Spleen (tissue), 11 donors: ENCODE measurements around the gene ZNF789. TPM values are rescaled to one million over a fixed set of nuclear protein-coding genes. Genes with fewer than 3 reads are reported as not detected.

Experiments
- DNase-seq: peaks from one replicate; pipeline ENCODE4 v3.0.0-alpha.2; 2020
- H3K27ac ChIP-seq, 8 donors: fragments of 200-600 bp; sonication (generic) in 7 of 8; 1 replicate in 4 of 8; 2 replicates in 4 of 8; pipeline versions ENCODE4 v1.5.0 to v1.8.0; 2016 to 2021; ENCODE audit warnings: inconsistent platforms in 4 of 8, mild to moderate bottlenecking in 4 of 8, moderate library complexity in 1 of 8
- H3K27me3 ChIP-seq, 7 donors: fragments of 200-600 bp; sonication (generic) in 6 of 7; replicated peaks in 1 of 7; 1 replicate in 4 of 7; 2 replicates in 3 of 7; pipeline versions ENCODE4 v1.5.0 to v1.8.0; 2016 to 2021; ENCODE audit warnings: inconsistent platforms in 3 of 7, mild to moderate bottlenecking in 1 of 7
- H3K36me3 ChIP-seq, 6 donors: fragments of 200-600 bp; sonication (generic) in 5 of 6; 1 replicate in 4 of 6; 2 replicates in 2 of 6; pipeline versions ENCODE4 v1.5.0 to v1.8.0; 2016 to 2021; ENCODE audit warnings: inconsistent platforms in 2 of 6
- H3K4me1 ChIP-seq, 6 donors: fragments of 200-600 bp; sonication (generic) in 5 of 6; 1 replicate in 3 of 6; 2 replicates in 3 of 6; pipeline versions ENCODE4 v1.5.0 to v1.8.0; 2016 to 2021; ENCODE audit warnings: inconsistent platforms in 3 of 6
- H3K4me3 ChIP-seq, 8 donors: fragments of 200-600 bp; sonication (generic) in 7 of 8; 1 replicate in 4 of 8; 2 replicates in 4 of 8; pipeline versions ENCODE4 v1.5.0 to v1.8.0; 2016 to 2021; ENCODE audit warnings: inconsistent platforms in 4 of 8, mild to moderate bottlenecking in 4 of 8, moderate library complexity in 2 of 8
- H3K9me3 ChIP-seq, 8 donors: fragments of 200-600 bp; sonication (generic) in 7 of 8; 1 replicate in 4 of 8; 2 replicates in 4 of 8; pipeline versions ENCODE4 v1.5.0 to v1.8.0; 2016 to 2021; ENCODE audit warnings: inconsistent platforms in 4 of 8
- CTCF ChIP-seq, 11 experiments: fragments of 200-600 bp in 7 of 11; fragments of 450-650 bp in 4 of 11; sonication (generic) in 4 of 11; IDR thresholded peaks in 8 of 11; conservative IDR thresholded peaks in 3 of 11; 1 replicate in 7 of 11; 2 replicates in 4 of 11; pipeline versions ENCODE4 v1.4.0 to v1.8.0; 2016 to 2021; ENCODE audit warnings: antibody characterized with exemption in 11 of 11, inconsistent platforms in 4 of 11, mild to moderate bottlenecking in 1 of 11
- POLR2A ChIP-seq, 3 donors: fragments of 450-650 bp; IDR thresholded peaks; one replicate each; pipeline ENCODE4 v1.5.1; 2017; ENCODE audit warnings: antibody characterized with exemption in 3 of 3, mild to moderate bottlenecking in 1 of 3
- POLR2AphosphoS5 ChIP-seq, 3 donors: sonication (generic); formaldehyde crosslinking; IDR thresholded peaks; one replicate each; pipeline ENCODE4 v1.5.1; 2017; ENCODE audit warnings: antibody characterized with exemption in 3 of 3
- WGBS, 5 donors: extraction: QIAGEN DNeasy Blood & Tissue Kit in 3 of 5; methylation state at CpG; one replicate each; pipeline versions ENCODE4 v1.1.5 to v1.1.7; 2013 to 2018; 5-methylcytosine and 5-hydroxymethylcytosine counted together
- intact Hi-C: fragments of 100-400 bp; cut with DNase I; formaldehyde crosslinking; loops from one replicate; pipeline ENCODE4 v1.15.0; 2023; ENCODE audit warnings: low total_unique reads
- polyA plus RNA-seq, 3 donors: library from polyadenylated mRNA; stranded (reverse); fragments of 200-250 nt; gene quantifications; one replicate each; pipeline ENCODE4 v1.2.1, GENCODE V29; 2013
- total RNA-seq, 7 donors: library from RNA; depleted of rRNA in 3 of 7; stranded (reverse); fragments of >200 nt in 3 of 7; fragmentation: NEBNext Ultra II Directional in 4 of 7; extraction: Animal tissue kit (Norgen Biotek cat#: 25700) in 4 of 7; gene quantifications; one replicate each; pipeline versions ENCODE4 v1.1.0 to v1.2.1, GENCODE V29; 2016 to 2021
- donor health status: healthy with polysubstance abuse.
- donor health status: DM: no; HTN: no; CAD: no; lungs with moderate emphysema.
- donor health status: DM: no; HTN: no; CAD: no.
- donor health status: Bipolar disorder and iron deficiency.
- donor health status: healthy.
- donor health status: DM: no; HTN: no; CAD: no.
- donor health status: DM: yes; HTN: yes; CAD: no.

Gene ZNF789
- total and polyA plus RNA-seq, 10 donors, result 8.9 to 22.5 (median 13.6) TPM

DNA sequence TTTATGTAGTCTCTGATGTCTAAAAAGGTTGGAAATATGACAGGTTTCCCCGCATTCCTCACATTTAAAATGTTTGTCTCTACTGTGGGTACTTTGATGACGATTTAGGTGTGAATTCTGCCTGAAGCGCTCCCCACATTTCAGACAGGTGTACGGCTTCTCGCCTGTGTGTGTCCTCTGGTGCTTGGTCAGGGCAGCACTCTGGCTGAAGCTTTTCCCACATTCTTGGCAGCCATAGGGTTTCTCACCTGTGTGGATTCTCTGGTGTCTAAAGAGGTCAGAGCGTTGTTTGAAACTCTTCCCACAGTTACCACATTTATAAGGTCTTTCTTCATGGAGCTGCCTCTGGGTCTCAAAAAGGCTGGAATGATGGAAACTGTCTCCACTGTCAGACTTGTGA, 21.1 kb downstream of the ZNF789 start:
- H3K36me3 ChIP-seq, result peaks cover 12 to 98% (median 68%) of the 10 kb centered on the region in 6 donors
- no peaks in the 10 kb centered on the region for H3K27me3 ChIP-seq
- H3K4me3 ChIP-seq, result peak overlapping the region in 1 of 8 donors; percentile 13
- DNase-seq, result no peak
- no peak for TF ChIP-seq POLR2A (IDR thresholded peaks at IDR 0.05)
- TF ChIP-seq POLR2AphosphoS5 (IDR thresholded peaks at IDR 0.05), result no peak
- TF ChIP-seq CTCF (IDR thresholded peaks at IDR 0.05 in 8 of 11, conservative IDR thresholded peaks at IDR 0.05 in 3 of 11), result no peak
- intact Hi-C loops, result no loop called here
- peaks cover 7 to 33% (median 30%) of the 10 kb centered on the region in 8 donors for H3K9me3 ChIP-seq
- no peak overlapping the region for H3K27ac ChIP-seq
- H3K4me1 ChIP-seq, result peaks cover 17 to 34% (median 26%) of the 10 kb centered on the region in 6 donors
- 97 to 100% (median 99%) methylated on average over 6 of the region's 6 CpGs for WGBS, 5 donors

DNA sequence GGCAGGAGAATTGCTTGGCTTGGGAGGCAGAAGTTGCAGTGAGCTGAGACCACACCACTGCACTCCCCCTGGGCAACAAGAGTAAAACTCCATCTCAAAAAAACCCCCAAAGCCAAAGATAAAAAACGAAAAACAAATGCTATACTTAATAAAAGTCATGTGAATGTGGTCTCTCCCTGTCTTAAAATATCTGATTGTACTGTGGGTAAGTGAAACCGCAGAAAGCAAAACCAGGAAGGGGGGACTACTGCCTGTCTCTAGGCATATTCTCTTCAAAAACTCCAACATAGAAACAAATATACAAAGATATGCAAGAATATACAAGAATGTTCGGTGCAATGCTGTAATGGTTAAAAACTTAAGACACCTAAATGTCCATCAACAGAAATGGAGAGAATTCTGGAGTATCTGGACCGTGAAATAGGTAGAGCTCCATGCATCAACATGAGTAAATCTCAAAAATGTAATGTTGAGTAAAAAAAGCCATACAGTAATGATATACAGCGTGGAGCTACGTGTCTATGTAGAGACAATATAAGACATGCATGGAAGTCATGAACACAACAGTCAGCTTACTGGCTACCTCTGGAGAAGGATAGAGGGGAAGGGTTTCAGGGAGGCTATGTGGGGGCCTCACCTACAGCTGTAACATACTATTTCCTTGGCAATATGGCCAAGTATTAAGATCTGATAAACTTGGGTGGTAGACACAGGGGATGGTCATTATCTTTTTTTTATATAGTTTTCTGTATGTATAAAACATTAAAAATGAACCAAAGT, 25.3 kb downstream of the ZNF789 start:
- H3K9me3 ChIP-seq, result peaks cover 7 to 28% (median 26%) of the 10 kb centered on the region in 8 donors
- intact Hi-C loops, result no loop called here
- no peaks in the 10 kb centered on the region for H3K27me3 ChIP-seq
- peak overlapping the region in 5 of 8 donors; percentile 96 to 99 (median 98) for H3K27ac ChIP-seq
- peak overlapping the region; percentile 85 to 99 (median 97) for H3K4me3 ChIP-seq
- no peak for TF ChIP-seq CTCF (IDR thresholded peaks at IDR 0.05 in 8 of 11, conservative IDR thresholded peaks at IDR 0.05 in 3 of 11)
- no peak for TF ChIP-seq POLR2AphosphoS5 (IDR thresholded peaks at IDR 0.05)
- no peak for TF ChIP-seq POLR2A (IDR thresholded peaks at IDR 0.05)
- H3K4me1 ChIP-seq, result peaks cover 22 to 54% (median 39%) of the 10 kb centered on the region in 6 donors
- WGBS, 5 donors, result 55 to 72% (median 64%) methylated on average over 6 of the region's 6 CpGs
- H3K36me3 ChIP-seq, result peaks cover 12 to 58% (median 48%) of the 10 kb centered on the region in 6 donors
- no peak for DNase-seq

- no peak for TF ChIP-seq POLR2A (IDR thresholded peaks at IDR 0.05)
- TF ChIP-seq POLR2AphosphoS5 (IDR thresholded peaks at IDR 0.05), result no peak
- TF ChIP-seq CTCF (IDR thresholded peaks at IDR 0.05 in 8 of 11, conservative IDR thresholded peaks at IDR 0.05 in 3 of 11), result no peak
- H3K4me3 ChIP-seq, result peak overlapping the region; percentile 85 to 99 (median 97)
- peaks cover 22 to 56% (median 40%) of the 10 kb centered on the region in 6 donors for H3K4me1 ChIP-seq
- peaks cover 11 to 52% (median 42%) of the 10 kb centered on the region in 6 donors for H3K36me3 ChIP-seq
- DNase-seq, result peak; percentile 73
- WGBS, 5 donors, result 62 to 76% (median 74%) methylated on average over 11 of the region's 11 CpGs
- no peaks in the 10 kb centered on the region for H3K27me3 ChIP-seq
- peaks cover 5 to 22% (median 21%) of the 10 kb centered on the region in 8 donors for H3K9me3 ChIP-seq
- intact Hi-C loops, result no loop called here
- peak overlapping the region in 7 of 8 donors; percentile 96 to 100 (median 98) for H3K27ac ChIP-seq
Measured at GRCh38 chr7:99498546-99498944, 25.9 kb downstream of the ZNF789 start.

DNA sequence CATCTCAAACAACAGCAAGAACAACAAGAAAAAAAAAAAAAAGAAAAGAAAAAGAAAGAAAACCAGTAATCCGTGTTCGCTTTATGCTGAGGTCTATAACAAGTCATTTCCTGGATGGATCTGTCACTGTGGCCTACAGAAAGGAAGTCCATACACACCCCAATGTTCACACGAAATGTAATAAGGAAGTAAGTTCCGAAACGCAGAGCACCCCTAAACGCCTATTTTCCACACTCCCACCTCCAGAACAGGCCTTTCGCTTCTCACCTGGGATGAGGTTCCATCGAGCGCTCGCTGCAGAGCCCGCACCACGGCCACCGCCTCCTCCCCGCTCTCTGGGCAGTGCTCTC, 26.7 kb downstream of the ZNF789 start:
- peak overlapping the region; percentile 84 to 100 (median 98) for H3K27ac ChIP-seq
- WGBS, 5 donors, result 0 to 1% (median 0%) methylated on average over 11 to 14 of the region's 14 CpGs
- H3K36me3 ChIP-seq, result peaks cover 3 to 44% (median 34%) of the 10 kb centered on the region in 6 donors
- DNase-seq, result no peak
- H3K4me1 ChIP-seq, result peaks cover 22 to 64% (median 45%) of the 10 kb centered on the region in 6 donors
- intact Hi-C loops, result no loop called here
- H3K9me3 ChIP-seq, result peaks cover 0 to 14% (median 13%) of the 10 kb centered on the region in 8 donors
- H3K4me3 ChIP-seq, result peak overlapping the region; percentile 85 to 99 (median 97)
- no peaks in the 10 kb centered on the region for H3K27me3 ChIP-seq
- TF ChIP-seq CTCF (IDR thresholded peaks at IDR 0.05 in 8 of 11, conservative IDR thresholded peaks at IDR 0.05 in 3 of 11), result no peak
- TF ChIP-seq POLR2A (IDR thresholded peaks at IDR 0.05), result no peak
- no peak for TF ChIP-seq POLR2AphosphoS5 (IDR thresholded peaks at IDR 0.05)
